ENCODE results near the gene PTH2R. TPM values are rescaled to one million over a fixed set of nuclear protein-coding genes. Genes with fewer than 3 reads are reported as not detected.
A peak's percentile ranks its signal among the peaks of the same experiment; 100 is the strongest.

Gene PTH2R
- total and polyA plus RNA-seq, 2 experiments from 2014 or later: 0.18 to 0.38 TPM

DNA sequence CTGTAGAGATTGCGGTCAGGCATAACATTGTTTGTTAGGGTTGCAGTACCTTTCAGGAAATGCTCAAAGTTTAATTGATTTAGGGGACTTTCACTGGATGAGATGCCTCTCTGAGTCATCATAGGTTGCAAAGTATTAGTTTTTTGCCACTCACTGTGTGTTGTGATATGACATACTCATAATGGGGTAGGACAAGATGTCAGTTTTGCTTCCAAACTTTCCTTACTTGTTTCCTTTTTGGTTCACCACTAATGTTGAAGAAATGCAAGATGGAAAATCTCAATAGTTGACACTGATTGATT, 35.0 kb upstream of the PTH2R start:
- Histone ChIP-seq H4K20me1 (replicated peaks; ENCODE audit: insufficient read depth) (no peaks in the 10 kb centered on the region), H3K9me2 (ENCODE audit: insufficient read depth) (peaks cover 6% of the 10 kb centered on the region; the same call in 1 of the 2 replicates), H3K4me3 (no peak overlapping the region), H3K4me2 (no peak overlapping the region), H3F3A (replicated peaks; ENCODE audit: low read depth) (0 out of 2 replicates have a peak, but pooled peaks cover 4% of the 10 kb centered on the region), H3K79me2 (replicated peaks; ENCODE audit: insufficient read depth) (no peaks in the 10 kb centered on the region), H3K36me3 (ENCODE audit: insufficient read depth) (no peaks in the 10 kb centered on the region), H2AFZ (no peak overlapping the region), H3K27me3 (ENCODE audit: insufficient read depth) (no peaks in the 10 kb centered on the region), H3K27ac (ENCODE audit: low read depth) (no peak overlapping the region), H3K4me1 (ENCODE audit: insufficient read depth) (peaks cover 14% of the 10 kb centered on the region)
- H3K4me3 Mint-ChIP-seq: no peak overlapping the region
- no peaks in the 10 kb centered on the region for H3K27me3 Mint-ChIP-seq (ENCODE audit: insufficient read depth, low read depth, poor library complexity)
- peaks cover 18% of the 10 kb centered on the region for H3K4me1 Mint-ChIP-seq
- DNase-seq (ENCODE audit: low spot score) (no peak), ATAC-seq (no peak)
- 0 out of 3 replicates have a peak, but pooled peaks cover 2% of the 10 kb centered on the region for H3K9me3 Mint-ChIP-seq
- H3K36me3 Mint-ChIP-seq (ENCODE audit: low read depth): no peaks in the 10 kb centered on the region
- no peak overlapping the region for H3K27ac Mint-ChIP-seq
- TF ChIP-seq, protein P1, sequence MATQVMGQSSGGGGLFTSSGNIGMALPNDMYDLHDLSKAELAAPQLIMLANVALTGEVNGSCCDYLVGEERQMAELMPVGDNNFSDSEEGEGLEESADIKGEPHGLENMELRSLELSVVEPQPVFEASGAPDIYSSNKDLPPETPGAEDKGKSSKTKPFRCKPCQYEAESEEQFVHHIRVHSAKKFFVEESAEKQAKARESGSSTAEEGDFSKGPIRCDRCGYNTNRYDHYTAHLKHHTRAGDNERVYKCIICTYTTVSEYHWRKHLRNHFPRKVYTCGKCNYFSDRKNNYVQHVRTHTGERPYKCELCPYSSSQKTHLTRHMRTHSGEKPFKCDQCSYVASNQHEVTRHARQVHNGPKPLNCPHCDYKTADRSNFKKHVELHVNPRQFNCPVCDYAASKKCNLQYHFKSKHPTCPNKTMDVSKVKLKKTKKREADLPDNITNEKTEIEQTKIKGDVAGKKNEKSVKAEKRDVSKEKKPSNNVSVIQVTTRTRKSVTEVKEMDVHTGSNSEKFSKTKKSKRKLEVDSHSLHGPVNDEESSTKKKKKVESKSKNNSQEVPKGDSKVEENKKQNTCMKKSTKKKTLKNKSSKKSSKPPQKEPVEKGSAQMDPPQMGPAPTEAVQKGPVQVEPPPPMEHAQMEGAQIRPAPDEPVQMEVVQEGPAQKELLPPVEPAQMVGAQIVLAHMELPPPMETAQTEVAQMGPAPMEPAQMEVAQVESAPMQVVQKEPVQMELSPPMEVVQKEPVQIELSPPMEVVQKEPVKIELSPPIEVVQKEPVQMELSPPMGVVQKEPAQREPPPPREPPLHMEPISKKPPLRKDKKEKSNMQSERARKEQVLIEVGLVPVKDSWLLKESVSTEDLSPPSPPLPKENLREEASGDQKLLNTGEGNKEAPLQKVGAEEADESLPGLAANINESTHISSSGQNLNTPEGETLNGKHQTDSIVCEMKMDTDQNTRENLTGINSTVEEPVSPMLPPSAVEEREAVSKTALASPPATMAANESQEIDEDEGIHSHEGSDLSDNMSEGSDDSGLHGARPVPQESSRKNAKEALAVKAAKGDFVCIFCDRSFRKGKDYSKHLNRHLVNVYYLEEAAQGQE (IDR thresholded peaks at IDR 0.05; ENCODE audit: unreplicated experiment): no peak
- TF ChIP-seq CREB1 (CRISPR knock-in tag; IDR thresholded peaks at IDR 0.05; ENCODE audit: low read depth) (no peak), POLR2AphosphoS5 (IDR thresholded peaks at IDR 0.05; ENCODE audit: low read depth) (no peak)

- H3K4me3 Mint-ChIP-seq: no peak overlapping the region
- DNase-seq (ENCODE audit: low spot score) (peak; percentile 82), ATAC-seq (peak; percentile 70)
- peaks cover 9% of the 10 kb centered on the region; the same call in 2 of the 3 replicates for H3K36me3 Mint-ChIP-seq (ENCODE audit: low read depth)
- Histone ChIP-seq H4K20me1 (replicated peaks; ENCODE audit: insufficient read depth) (no peaks in the 10 kb centered on the region), H3F3A (replicated peaks; ENCODE audit: low read depth) (0 out of 2 replicates have a peak, but pooled peaks cover 4% of the 10 kb centered on the region), H3K4me1 (ENCODE audit: insufficient read depth) (peaks cover 15% of the 10 kb centered on the region), H3K4me2 (no peak overlapping the region), H3K79me2 (replicated peaks; ENCODE audit: insufficient read depth) (no peaks in the 10 kb centered on the region), H3K27ac (ENCODE audit: low read depth) (no peak overlapping the region), H3K4me3 (no peak overlapping the region), H3K9me2 (ENCODE audit: insufficient read depth) (peaks cover 4% of the 10 kb centered on the region; the same call in 1 of the 2 replicates), H3K27me3 (ENCODE audit: insufficient read depth) (no peaks in the 10 kb centered on the region), H3K36me3 (ENCODE audit: insufficient read depth) (no peaks in the 10 kb centered on the region), H2AFZ (no peak overlapping the region)
- H3K27ac Mint-ChIP-seq: no peak overlapping the region
- H3K27me3 Mint-ChIP-seq (ENCODE audit: insufficient read depth, low read depth, poor library complexity): no peaks in the 10 kb centered on the region
- H3K4me1 Mint-ChIP-seq: peaks cover 21% of the 10 kb centered on the region
- TF ChIP-seq, protein P2, sequence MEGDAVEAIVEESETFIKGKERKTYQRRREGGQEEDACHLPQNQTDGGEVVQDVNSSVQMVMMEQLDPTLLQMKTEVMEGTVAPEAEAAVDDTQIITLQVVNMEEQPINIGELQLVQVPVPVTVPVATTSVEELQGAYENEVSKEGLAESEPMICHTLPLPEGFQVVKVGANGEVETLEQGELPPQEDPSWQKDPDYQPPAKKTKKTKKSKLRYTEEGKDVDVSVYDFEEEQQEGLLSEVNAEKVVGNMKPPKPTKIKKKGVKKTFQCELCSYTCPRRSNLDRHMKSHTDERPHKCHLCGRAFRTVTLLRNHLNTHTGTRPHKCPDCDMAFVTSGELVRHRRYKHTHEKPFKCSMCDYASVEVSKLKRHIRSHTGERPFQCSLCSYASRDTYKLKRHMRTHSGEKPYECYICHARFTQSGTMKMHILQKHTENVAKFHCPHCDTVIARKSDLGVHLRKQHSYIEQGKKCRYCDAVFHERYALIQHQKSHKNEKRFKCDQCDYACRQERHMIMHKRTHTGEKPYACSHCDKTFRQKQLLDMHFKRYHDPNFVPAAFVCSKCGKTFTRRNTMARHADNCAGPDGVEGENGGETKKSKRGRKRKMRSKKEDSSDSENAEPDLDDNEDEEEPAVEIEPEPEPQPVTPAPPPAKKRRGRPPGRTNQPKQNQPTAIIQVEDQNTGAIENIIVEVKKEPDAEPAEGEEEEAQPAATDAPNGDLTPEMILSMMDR (conservative IDR thresholded peaks at IDR 0.05; ENCODE audit: low read depth in 2 of 2): peak; percentile 77 to 91
- no peak for TF ChIP-seq ETS1 (IDR thresholded peaks at IDR 0.05)
- H3K9me3 Mint-ChIP-seq: peaks cover 12% of the 10 kb centered on the region
Observed at GRCh38 chr2:208373460-208374089, 33.0 kb upstream of the PTH2R start.

Measured in GM23338 (cell line).